ENCODE results near the gene C1QTNF2. TPM values are rescaled to one million over a fixed set of nuclear protein-coding genes. Genes with fewer than 3 reads are reported as not detected.

The C1QTNF2 gene
- 1.4 and 1.8 TPM in 2 replicates for total RNA-seq

DNA sequence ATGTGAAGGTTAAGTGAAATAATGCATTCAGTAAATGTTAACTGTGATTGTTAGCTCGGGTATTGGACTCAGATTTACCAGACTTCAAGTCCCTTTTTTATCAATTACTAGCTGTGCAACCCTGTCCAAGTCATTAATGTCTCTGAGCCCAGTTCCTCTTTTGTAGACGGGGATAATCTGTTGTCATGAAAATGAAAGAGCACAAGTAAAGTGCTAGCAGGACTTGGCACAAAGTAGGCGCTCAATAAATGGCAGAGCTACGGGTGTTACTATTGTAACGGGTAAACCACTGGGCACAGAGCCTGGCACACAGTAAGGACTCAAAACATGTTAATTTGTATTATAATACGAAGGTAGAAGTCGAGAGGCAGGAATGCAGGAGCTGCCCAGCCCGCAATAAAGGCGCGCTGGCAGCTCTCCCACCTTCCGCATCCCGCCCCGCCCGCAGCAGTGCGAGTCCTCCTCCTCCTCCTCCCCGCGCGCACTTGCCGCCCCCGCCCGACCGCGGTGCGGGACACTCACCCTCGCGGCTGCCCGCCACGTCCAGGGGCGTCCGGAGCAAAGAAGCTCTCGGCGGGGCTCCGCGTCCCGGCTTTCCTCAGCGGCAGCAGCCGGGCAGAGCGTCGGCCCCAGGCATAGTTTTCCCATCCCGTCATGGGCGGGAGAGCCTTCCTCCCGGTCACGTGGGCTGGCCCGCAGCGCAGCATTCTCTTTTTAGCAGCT lies at the start of gene C1QTNF2:
C1QTNF2 (minus strand) TSS at position 637 of the 723 bp plus-strand sequence. CDS start 15,615 bp downstream, outside the sequence.

DNA sequence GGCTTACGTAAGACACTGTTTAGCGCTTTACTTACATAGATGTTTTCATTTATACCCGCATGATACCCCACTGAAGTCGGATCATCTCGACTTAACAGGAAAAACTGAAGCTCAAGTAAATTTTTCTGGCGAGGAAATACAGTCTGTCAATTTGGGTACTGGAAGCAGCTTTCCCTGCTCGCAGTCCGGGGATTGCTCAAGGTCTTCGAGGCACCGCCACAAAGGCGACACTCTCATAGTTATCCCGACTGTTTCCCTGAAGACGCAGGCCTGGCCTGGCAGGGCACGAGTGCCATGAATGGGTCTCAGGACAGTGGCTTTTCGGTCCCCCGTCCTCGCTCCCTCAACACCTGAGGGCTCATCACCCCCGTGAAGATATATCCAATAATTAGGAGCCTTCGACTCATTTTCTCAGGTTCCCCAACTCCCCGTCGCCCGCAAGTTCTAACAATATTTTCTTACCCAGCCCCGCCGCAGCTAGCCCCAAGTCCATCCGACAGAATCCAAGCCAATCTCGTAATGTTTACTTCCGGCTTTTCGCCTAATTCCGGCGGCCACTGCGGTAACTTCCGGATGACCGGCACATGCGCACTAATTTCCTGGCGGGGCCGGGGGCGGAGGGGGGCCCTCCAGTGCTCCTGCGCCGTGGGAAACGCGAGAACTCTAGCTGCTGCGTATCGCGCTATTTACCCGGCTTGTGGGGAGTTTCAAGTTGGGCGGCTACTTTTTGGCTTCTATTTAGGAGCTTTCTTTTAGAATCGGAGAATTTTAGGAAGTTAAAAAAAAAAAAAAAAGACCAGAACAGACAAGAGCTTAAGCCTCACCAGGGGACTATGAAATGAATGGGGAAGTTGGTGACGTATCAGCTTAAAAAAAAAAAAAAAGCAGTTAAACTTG lies 48.4 kb upstream of the C1QTNF2 start, which contains the start of gene SLU7:
SLU7 (minus strand) TSS at position 521 of the 897 bp plus-strand sequence. CDS start 3,787 bp downstream, outside the sequence.

GRCh38 chr5:160399402-160400353 lies 29.3 kb upstream of the C1QTNF2 start, which contains the start of gene FAM200C:
TSS of gene FAM200C (minus strand) at chr5:160400054. CDS start at chr5:160395490, 4,564 bp downstream.

GRCh38 chr5:160312134-160312959 lies 58.1 kb downstream of the C1QTNF2 start, which contains the start of gene CCNJL:
TSS of gene CCNJL (minus strand) at chr5:160312564. CDS start at chr5:160311923, 641 bp downstream.

Small RNAs within 50 kb of the gene (small RNA-seq; reads per million reads assigned to genes)
- gene AC112191.3, result not detected

Other genes starting within 250 kb of the C1QTNF2 start
- gene FABP6, start 141.1 kb downstream of the C1QTNF2 start, total RNA-seq, result not detected in 2 replicates
- gene CCNJL, start 58.1 kb downstream of the C1QTNF2 start, total RNA-seq, result 0.13 and 0.43 TPM in 2 replicates
- 4.6 and 5.1 TPM in 2 replicates for gene FAM200C, start 29.4 kb upstream of the C1QTNF2 start, total RNA-seq
- gene SLU7, start 48.5 kb upstream of the C1QTNF2 start, total RNA-seq, result 73.8 and 86.0 TPM in 2 replicates
- 92.4 and 111 TPM in 2 replicates for gene PTTG1, start 51.2 kb upstream of the C1QTNF2 start, total RNA-seq

Data from articular chondrocyte of knee joint (primary cell).